Measurements from ENCODE around the gene UHRF1.

DNA sequence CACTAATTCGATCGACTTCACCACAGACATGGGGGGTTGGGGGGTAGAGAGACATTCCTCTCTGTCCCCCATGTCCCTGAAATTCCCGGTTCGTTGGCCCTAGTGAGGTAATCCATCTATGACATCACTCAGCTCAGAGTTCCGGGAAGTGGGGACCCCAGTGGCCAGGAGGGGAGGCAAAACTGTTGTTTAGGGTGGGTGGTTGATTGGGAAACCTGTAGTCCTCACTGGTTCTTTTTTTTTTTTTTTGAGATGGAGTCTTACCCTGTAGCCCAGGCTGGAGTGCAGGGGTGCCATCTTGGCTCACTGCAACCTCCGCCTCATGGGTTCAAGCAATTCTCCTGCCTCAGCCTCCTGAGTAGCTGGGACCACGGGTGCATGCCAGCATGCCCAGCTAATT, 6.5 kb upstream of the UHRF1 start, which contains the start of gene ARRDC5:
- TF ChIP-seq, protein P1, sequence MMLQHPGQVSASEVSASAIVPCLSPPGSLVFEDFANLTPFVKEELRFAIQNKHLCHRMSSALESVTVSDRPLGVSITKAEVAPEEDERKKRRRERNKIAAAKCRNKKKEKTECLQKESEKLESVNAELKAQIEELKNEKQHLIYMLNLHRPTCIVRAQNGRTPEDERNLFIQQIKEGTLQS (IDR thresholded peaks at IDR 0.05): no peak
- TF ChIP-seq, protein P2, sequence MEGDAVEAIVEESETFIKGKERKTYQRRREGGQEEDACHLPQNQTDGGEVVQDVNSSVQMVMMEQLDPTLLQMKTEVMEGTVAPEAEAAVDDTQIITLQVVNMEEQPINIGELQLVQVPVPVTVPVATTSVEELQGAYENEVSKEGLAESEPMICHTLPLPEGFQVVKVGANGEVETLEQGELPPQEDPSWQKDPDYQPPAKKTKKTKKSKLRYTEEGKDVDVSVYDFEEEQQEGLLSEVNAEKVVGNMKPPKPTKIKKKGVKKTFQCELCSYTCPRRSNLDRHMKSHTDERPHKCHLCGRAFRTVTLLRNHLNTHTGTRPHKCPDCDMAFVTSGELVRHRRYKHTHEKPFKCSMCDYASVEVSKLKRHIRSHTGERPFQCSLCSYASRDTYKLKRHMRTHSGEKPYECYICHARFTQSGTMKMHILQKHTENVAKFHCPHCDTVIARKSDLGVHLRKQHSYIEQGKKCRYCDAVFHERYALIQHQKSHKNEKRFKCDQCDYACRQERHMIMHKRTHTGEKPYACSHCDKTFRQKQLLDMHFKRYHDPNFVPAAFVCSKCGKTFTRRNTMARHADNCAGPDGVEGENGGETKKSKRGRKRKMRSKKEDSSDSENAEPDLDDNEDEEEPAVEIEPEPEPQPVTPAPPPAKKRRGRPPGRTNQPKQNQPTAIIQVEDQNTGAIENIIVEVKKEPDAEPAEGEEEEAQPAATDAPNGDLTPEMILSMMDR (IDR thresholded peaks at IDR 0.05 in 2 of 3, conservative IDR thresholded peaks at IDR 0.05 in 1 of 3; ENCODE audit: borderline replicate concordance in 1 of 3, insufficient read depth in 1 of 3, low read depth in 2 of 3, low read length in 2 of 3): no peak
- TF ChIP-seq POLR2A (IDR thresholded peaks at IDR 0.05; ENCODE audit: borderline replicate concordance, extremely low read depth, insufficient read depth, insufficient read length): no peak
- TF ChIP-seq EZH2 (IDR thresholded peaks at IDR 0.05): no peak
- TF ChIP-seq, protein P3, sequence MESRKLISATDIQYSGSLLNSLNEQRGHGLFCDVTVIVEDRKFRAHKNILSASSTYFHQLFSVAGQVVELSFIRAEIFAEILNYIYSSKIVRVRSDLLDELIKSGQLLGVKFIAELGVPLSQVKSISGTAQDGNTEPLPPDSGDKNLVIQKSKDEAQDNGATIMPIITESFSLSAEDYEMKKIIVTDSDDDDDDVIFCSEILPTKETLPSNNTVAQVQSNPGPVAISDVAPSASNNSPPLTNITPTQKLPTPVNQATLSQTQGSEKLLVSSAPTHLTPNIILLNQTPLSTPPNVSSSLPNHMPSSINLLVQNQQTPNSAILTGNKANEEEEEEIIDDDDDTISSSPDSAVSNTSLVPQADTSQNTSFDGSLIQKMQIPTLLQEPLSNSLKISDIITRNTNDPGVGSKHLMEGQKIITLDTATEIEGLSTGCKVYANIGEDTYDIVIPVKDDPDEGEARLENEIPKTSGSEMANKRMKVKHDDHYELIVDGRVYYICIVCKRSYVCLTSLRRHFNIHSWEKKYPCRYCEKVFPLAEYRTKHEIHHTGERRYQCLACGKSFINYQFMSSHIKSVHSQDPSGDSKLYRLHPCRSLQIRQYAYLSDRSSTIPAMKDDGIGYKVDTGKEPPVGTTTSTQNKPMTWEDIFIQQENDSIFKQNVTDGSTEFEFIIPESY (IDR thresholded peaks at IDR 0.05; ENCODE audit: extremely low read depth, insufficient replicate concordance, low read length): no peak
- TF ChIP-seq, protein P4, sequence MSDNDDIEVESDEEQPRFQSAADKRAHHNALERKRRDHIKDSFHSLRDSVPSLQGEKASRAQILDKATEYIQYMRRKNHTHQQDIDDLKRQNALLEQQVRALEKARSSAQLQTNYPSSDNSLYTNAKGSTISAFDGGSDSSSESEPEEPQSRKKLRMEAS (IDR thresholded peaks at IDR 0.05): no peak
- TF ChIP-seq EZH2phosphoT487 (IDR thresholded peaks at IDR 0.05; ENCODE audit: borderline replicate concordance): no peak
- no peak for TF ChIP-seq SRF (IDR thresholded peaks at IDR 0.05; ENCODE audit: low read depth)
- TF ChIP-seq CEBPB (IDR thresholded peaks at IDR 0.05; ENCODE audit: low read depth): no peak
- no peak for TF ChIP-seq RAD21 (IDR thresholded peaks at IDR 0.05; ENCODE audit: low read depth)
- TF ChIP-seq SIN3A (IDR thresholded peaks at IDR 0.05; ENCODE audit: low read depth): no peak
- no peak for TF ChIP-seq POLR2AphosphoS5 (IDR thresholded peaks at IDR 0.05; ENCODE audit: low read depth, low read length)
- no peak for TF ChIP-seq ZNF274 (IDR thresholded peaks at IDR 0.05; ENCODE audit: low read depth, low read length)
- no peak for TF ChIP-seq SP1 (IDR thresholded peaks at IDR 0.05; ENCODE audit: low read depth)
